Left ventricle myocardium inferior (tissue), 1 donor: ENCODE data around the gene FKTN. TPM values are rescaled to one million over a fixed set of nuclear protein-coding genes. Genes with fewer than 3 reads are reported as not detected.
"Not testable (repeated sequence)": the region's sequence is repeated elsewhere in the genome, so short reads cannot be mapped to it uniquely, and the experiment has no call there.

ENCODE experiments used
- DNase-seq: peaks from one replicate; pipeline ENCODE4 v3.0.0-alpha.2; 2020
- H3K27ac ChIP-seq: fragments of 200-600 bp; replicated peaks from 2 replicates; pipeline ENCODE4 v1.8.0; 2021
- H3K27me3 ChIP-seq: fragments of 200-600 bp; 2 replicates; pipeline ENCODE4 v1.8.0; 2021; ENCODE audit warnings: low read depth
- H3K36me3 ChIP-seq: fragments of 200-600 bp; 2 replicates; pipeline ENCODE4 v1.8.0; 2021
- H3K4me1 ChIP-seq: fragments of 200-600 bp; 2 replicates; pipeline ENCODE4 v1.8.0; 2021
- H3K4me3 ChIP-seq: fragments of 200-600 bp; 2 replicates; pipeline ENCODE4 v1.8.0; 2021; ENCODE audit warnings: mild to moderate bottlenecking, moderate library complexity
- H3K9me3 ChIP-seq: fragments of 200-600 bp; replicated peaks from 2 replicates; pipeline ENCODE4 v1.8.0; 2021
- intact Hi-C: fragments of 100-400 bp; cut with micrococcal nuclease; formaldehyde crosslinking; loops from one replicate; pipeline ENCODE4 v1.11.0; 2022
- total RNA-seq: library from RNA; stranded (reverse); fragmentation: NEBNext Ultra II Directional; extraction: Animal tissue kit (Norgen Biotek cat#: 25700); gene quantifications from one replicate; pipeline ENCODE4 v1.2.1, GENCODE V29; 2021
- TF ChIP-seq, protein P1 (sequence below): fragments of 200-600 bp; IDR thresholded peaks from 2 replicates; pipeline ENCODE4 v1.8.0; 2021; ENCODE audit warnings: antibody characterized with exemption, mild to moderate bottlenecking, borderline replicate concordance
- donor health status: DM: no; HTN: yes; CAD: no; lungs with severe emphysema.

Gene FKTN
- total RNA-seq, 1 donor from 2014 or later = 9.7 TPM

GRCh38 chr9:105522618-105523385 lies 35.1 kb upstream of the FKTN start:
- H3K27ac ChIP-seq, H3K4me3 ChIP-seq, H3K4me1 ChIP-seq, H3K27me3 ChIP-seq, intact Hi-C loops, H3K9me3 ChIP-seq, H3K36me3 ChIP-seq, DNase-seq: not testable (repeated sequence)

- intact Hi-C loops = no loop called here
These were observed 26.4 kb upstream of the FKTN start for GRCh38 chr9:105531530-105531929.

GRCh38 chr9:105535920-105536668 lies 21.8 kb upstream of the FKTN start:
- Histone ChIP-seq H3K27ac (no peak overlapping the region), H3K4me3 (no peak overlapping the region), H3K36me3 (peaks cover 4% of the 10 kb centered on the region), H3K27me3 (no peaks in the 10 kb centered on the region), H3K9me3 (no peaks in the 10 kb centered on the region), H3K4me1 (no peaks in the 10 kb centered on the region)
- DNase-seq = no peak
- TF ChIP-seq, protein P1, sequence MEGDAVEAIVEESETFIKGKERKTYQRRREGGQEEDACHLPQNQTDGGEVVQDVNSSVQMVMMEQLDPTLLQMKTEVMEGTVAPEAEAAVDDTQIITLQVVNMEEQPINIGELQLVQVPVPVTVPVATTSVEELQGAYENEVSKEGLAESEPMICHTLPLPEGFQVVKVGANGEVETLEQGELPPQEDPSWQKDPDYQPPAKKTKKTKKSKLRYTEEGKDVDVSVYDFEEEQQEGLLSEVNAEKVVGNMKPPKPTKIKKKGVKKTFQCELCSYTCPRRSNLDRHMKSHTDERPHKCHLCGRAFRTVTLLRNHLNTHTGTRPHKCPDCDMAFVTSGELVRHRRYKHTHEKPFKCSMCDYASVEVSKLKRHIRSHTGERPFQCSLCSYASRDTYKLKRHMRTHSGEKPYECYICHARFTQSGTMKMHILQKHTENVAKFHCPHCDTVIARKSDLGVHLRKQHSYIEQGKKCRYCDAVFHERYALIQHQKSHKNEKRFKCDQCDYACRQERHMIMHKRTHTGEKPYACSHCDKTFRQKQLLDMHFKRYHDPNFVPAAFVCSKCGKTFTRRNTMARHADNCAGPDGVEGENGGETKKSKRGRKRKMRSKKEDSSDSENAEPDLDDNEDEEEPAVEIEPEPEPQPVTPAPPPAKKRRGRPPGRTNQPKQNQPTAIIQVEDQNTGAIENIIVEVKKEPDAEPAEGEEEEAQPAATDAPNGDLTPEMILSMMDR = no peak
- intact Hi-C loops = no loop called here

More at GRCh38 chr9:105531530-105531929, 26.4 kb upstream of the FKTN start:
- Histone ChIP-seq H3K27me3 (no peaks in the 10 kb centered on the region), H3K36me3 (peaks cover 16% of the 10 kb centered on the region), H3K27ac (no peak overlapping the region), H3K9me3 (peaks cover 13% of the 10 kb centered on the region), H3K4me3 (no peak overlapping the region), H3K4me1 (no peaks in the 10 kb centered on the region)
- no peak for DNase-seq
- TF ChIP-seq, protein P1 = no peak

- Histone ChIP-seq H3K27me3 (no peaks in the 10 kb centered on the region), H3K36me3 (peaks cover 4% of the 10 kb centered on the region), H3K4me1 (no peaks in the 10 kb centered on the region), H3K27ac (no peak overlapping the region), H3K9me3 (no peaks in the 10 kb centered on the region), H3K4me3 (no peak overlapping the region)
- TF ChIP-seq, protein P1 = no peak
- intact Hi-C loops = no loop called here
- no peak for DNase-seq
These were observed 18.5 kb upstream of the FKTN start for GRCh38 chr9:105539452-105539851.

DNA sequence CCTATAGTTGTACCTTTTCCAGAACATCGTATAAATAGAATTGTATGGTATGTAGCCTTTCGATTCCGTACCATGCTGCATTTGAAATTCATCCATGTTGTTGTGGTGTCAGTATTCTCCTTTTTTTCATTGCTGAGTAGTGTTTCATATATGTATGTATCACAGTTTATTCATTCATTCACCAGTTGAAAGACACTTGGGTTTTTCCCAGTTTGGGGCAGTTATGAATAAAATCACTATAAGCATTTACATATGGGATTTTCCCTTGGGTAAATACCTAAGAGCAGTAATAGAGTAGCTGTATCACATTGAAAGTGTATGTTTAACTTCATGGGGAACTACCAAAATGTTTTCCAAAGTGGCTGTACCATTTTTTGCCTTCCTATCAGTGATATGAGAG lies 16.1 kb upstream of the FKTN start:
- H3K27ac ChIP-seq = no peak overlapping the region
- no peaks in the 10 kb centered on the region for H3K36me3 ChIP-seq
- TF ChIP-seq, protein P1 = no peak
- no peak for DNase-seq
- no peaks in the 10 kb centered on the region for H3K4me1 ChIP-seq
- no peaks in the 10 kb centered on the region for H3K27me3 ChIP-seq
- intact Hi-C loops = no loop called here
- no peak overlapping the region for H3K4me3 ChIP-seq
- H3K9me3 ChIP-seq = no peaks in the 10 kb centered on the region

- Histone ChIP-seq H3K4me3 (no peak overlapping the region), H3K27me3 (no peaks in the 10 kb centered on the region), H3K4me1 (peaks cover 13% of the 10 kb centered on the region), H3K27ac (no peak overlapping the region), H3K36me3 (no peaks in the 10 kb centered on the region), H3K9me3 (no peaks in the 10 kb centered on the region)
- TF ChIP-seq, protein P1 = no peak
- intact Hi-C loops = no loop called here
- DNase-seq = peak; percentile 14
These were observed 3.9 kb upstream of the FKTN start for GRCh38 chr9:105554042-105554441.
